Measurements from ENCODE around the gene PTN. TPM values are rescaled to one million over a fixed set of nuclear protein-coding genes. Genes with fewer than 3 reads are reported as not detected.

PTN gene
- total and polyA plus RNA-seq, 10 of the 15 experiments (the other 5 are each of a cell fraction or from before 2014, with no cell fraction given) = 0.09 to 1.2 (median 0.13) TPM; not detected in 7

DNA sequence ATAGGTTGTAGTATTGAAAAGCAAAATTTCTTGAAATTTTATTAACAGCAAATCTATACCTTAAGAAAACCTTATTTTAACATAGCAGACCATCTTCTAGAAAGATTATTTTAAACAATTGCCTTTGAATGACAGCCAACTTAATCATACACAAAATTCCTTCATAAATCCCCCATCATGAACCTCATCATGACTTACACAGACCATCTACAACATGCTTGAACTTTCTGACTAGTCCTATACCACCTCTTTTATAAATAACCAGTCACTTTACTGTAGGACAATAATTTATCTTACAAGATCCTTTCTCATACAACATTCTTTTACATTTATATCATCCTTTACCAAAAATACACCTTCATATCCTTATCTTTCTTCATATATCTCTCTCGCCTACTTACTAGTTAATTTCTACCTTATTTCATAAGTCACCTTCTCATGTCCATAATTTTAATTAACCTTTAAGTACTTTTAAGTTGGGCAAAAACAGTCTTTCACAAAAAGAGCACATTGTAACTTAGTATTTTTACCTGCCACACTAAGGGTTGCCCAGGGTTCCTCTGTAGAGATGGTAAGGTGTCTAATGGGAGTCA, 16.6 kb upstream of the PTN start:
- no peak overlapping the region for H2AFZ ChIP-seq (ENCODE audit: control insufficient read depth, low read depth, low read length)
- no peak for TF ChIP-seq FOS (IDR thresholded peaks at IDR 0.05; ENCODE audit: borderline replicate concordance, extremely low read depth, insufficient read length)
- TF ChIP-seq, protein P1, sequence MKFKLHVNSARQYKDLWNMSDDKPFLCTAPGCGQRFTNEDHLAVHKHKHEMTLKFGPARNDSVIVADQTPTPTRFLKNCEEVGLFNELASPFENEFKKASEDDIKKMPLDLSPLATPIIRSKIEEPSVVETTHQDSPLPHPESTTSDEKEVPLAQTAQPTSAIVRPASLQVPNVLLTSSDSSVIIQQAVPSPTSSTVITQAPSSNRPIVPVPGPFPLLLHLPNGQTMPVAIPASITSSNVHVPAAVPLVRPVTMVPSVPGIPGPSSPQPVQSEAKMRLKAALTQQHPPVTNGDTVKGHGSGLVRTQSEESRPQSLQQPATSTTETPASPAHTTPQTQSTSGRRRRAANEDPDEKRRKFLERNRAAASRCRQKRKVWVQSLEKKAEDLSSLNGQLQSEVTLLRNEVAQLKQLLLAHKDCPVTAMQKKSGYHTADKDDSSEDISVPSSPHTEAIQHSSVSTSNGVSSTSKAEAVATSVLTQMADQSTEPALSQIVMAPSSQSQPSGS (IDR thresholded peaks at IDR 0.05; ENCODE audit: low read length) = no peak
- no peak for TF ChIP-seq STAT3 (IDR thresholded peaks at IDR 0.05; ENCODE audit: low read depth, low read length)
- TF ChIP-seq MYC (IDR thresholded peaks at IDR 0.05; ENCODE audit: insufficient read depth, insufficient read length, insufficient replicate concordance, low read length, severe bottlenecking) = no peak
- ATAC-seq (no peak), DNase-seq (ENCODE audit: low read depth, low spot score) (no peak), FAIRE-seq (no peak)
- no peaks in the 10 kb centered on the region for H3K36me3 ChIP-seq (ENCODE audit: control insufficient read depth in 2 of 2, insufficient read depth in 2 of 2, low read length in 1 of 2)
- no peak overlapping the region for H3K4me3 ChIP-seq
- no peak overlapping the region for H3K27ac ChIP-seq (ENCODE audit: control insufficient read depth, insufficient read depth)
- H3K9ac ChIP-seq (ENCODE audit: control insufficient read depth, insufficient read depth, low read length) = no peak overlapping the region
- no peak overlapping the region for H3K4me2 ChIP-seq (ENCODE audit: control insufficient read depth, insufficient read depth)
- SMC1A ChIA-PET (ENCODE audit: uncharacterized antibody, unreplicated experiment) = no interaction called here
- CTCF ChIA-PET = no interaction called here
- in situ Hi-C loops (cut with MboI) = no loop called here
- no TSS peak for BruUV-seq (replicated peaks)
- no peaks in the 10 kb centered on the region; the same call in 2 of the 3 replicates for H3K9me3 ChIP-seq (replicated peaks; ENCODE audit: control insufficient read depth, insufficient read depth, low read length)
- H4K20me1 ChIP-seq (ENCODE audit: control insufficient read depth, insufficient read depth) = no peaks in the 10 kb centered on the region
- H3K79me2 ChIP-seq (ENCODE audit: control insufficient read depth, insufficient read depth, low read length) = no peaks in the 10 kb centered on the region
- no peaks in the 10 kb centered on the region for H3K27me3 ChIP-seq (replicated peaks in 1 of 2; ENCODE audit: control insufficient read depth in 2 of 2, insufficient read depth in 2 of 2, low read length in 1 of 2)
- RAD21 ChIA-PET (ENCODE audit: unreplicated experiment) = no interaction called here
- POLR2A ChIA-PET = no interaction called here
- H3K4me1 ChIP-seq (ENCODE audit: control insufficient read depth, insufficient read depth, low read length) = no peaks in the 10 kb centered on the region
- WGBS (ENCODE audit: insufficient coverage, insufficient replicate concordance, low lambda C conversion rate, missing lambda C conversion rate) = 0% methylated on average over 1 of the region's 1 CpG
- intact Hi-C loops (cut with micrococcal nuclease; ENCODE audit: unreplicated experiment) = no loop called here

GRCh38 chr7:137354961-137355360, 11.4 kb upstream of the PTN start:
- FAIRE-seq = no peak
- no peaks in the 10 kb centered on the region for H3K36me3 ChIP-seq (ENCODE audit: control insufficient read depth in 2 of 2, insufficient read depth in 2 of 2, low read length in 1 of 2)
- no peaks in the 10 kb centered on the region for H4K20me1 ChIP-seq (ENCODE audit: control insufficient read depth, insufficient read depth)
- H3K4me3 ChIP-seq = no peak overlapping the region
- H3K9ac ChIP-seq (ENCODE audit: control insufficient read depth, insufficient read depth, low read length) = no peak overlapping the region
- no peaks in the 10 kb centered on the region for H3K4me1 ChIP-seq (ENCODE audit: control insufficient read depth, insufficient read depth, low read length)
- POLR2A ChIA-PET = no interaction called here
- in situ Hi-C loops (cut with MboI) (no loop called here), intact Hi-C loops (cut with micrococcal nuclease; ENCODE audit: unreplicated experiment) (no loop called here)
- RAD21 ChIA-PET (ENCODE audit: unreplicated experiment) = no interaction called here
- TF ChIP-seq ZNF274 (IDR thresholded peaks at IDR 0.05; ENCODE audit: insufficient read depth, insufficient read length) (no peak), SMC3 (IDR thresholded peaks at IDR 0.05; ENCODE audit: borderline replicate concordance, low read length) (no peak), RBBP5 (conservative IDR thresholded peaks at IDR 0.05) (no peak), CHD1 (IDR thresholded peaks at IDR 0.05; ENCODE audit: low read depth, low read length) (no peak), POLR2A (IDR thresholded peaks at IDR 0.05; ENCODE audit: low read depth, low read length) (no peak)
- TF ChIP-seq, protein P2, sequence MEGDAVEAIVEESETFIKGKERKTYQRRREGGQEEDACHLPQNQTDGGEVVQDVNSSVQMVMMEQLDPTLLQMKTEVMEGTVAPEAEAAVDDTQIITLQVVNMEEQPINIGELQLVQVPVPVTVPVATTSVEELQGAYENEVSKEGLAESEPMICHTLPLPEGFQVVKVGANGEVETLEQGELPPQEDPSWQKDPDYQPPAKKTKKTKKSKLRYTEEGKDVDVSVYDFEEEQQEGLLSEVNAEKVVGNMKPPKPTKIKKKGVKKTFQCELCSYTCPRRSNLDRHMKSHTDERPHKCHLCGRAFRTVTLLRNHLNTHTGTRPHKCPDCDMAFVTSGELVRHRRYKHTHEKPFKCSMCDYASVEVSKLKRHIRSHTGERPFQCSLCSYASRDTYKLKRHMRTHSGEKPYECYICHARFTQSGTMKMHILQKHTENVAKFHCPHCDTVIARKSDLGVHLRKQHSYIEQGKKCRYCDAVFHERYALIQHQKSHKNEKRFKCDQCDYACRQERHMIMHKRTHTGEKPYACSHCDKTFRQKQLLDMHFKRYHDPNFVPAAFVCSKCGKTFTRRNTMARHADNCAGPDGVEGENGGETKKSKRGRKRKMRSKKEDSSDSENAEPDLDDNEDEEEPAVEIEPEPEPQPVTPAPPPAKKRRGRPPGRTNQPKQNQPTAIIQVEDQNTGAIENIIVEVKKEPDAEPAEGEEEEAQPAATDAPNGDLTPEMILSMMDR (IDR thresholded peaks at IDR 0.05 in 2 of 3, conservative IDR thresholded peaks at IDR 0.05 in 1 of 3; ENCODE audit: control insufficient read depth in 2 of 3, extremely low read depth in 1 of 3, insufficient read depth in 1 of 3, low read depth in 3 of 3, low read length in 3 of 3) = no peak
- H3K27me3 ChIP-seq (replicated peaks in 1 of 2; ENCODE audit: control insufficient read depth in 2 of 2, insufficient read depth in 2 of 2, low read length in 1 of 2) = no peaks in the 10 kb centered on the region
- no peaks in the 10 kb centered on the region for H3K9me3 ChIP-seq (replicated peaks; ENCODE audit: control insufficient read depth, insufficient read depth, low read length)
- H3K27ac ChIP-seq (ENCODE audit: control insufficient read depth, insufficient read depth) = no peak overlapping the region
- no peak for DNase-seq (ENCODE audit: low read depth, low spot score)
- SMC1A ChIA-PET (ENCODE audit: uncharacterized antibody, unreplicated experiment) = no interaction called here
- ATAC-seq = no peak
- no peak overlapping the region for H2AFZ ChIP-seq (ENCODE audit: control insufficient read depth, low read depth, low read length)
- H3K4me2 ChIP-seq (ENCODE audit: control insufficient read depth, insufficient read depth) = no peak overlapping the region
- CTCF ChIA-PET = interaction anchor here (0.8 kb wide), 1 partner anchor 96 kb away, joined by 3 read pairs; no protein-coding TSS in a partner anchor
- no TSS peak for BruUV-seq (replicated peaks)
- no peaks in the 10 kb centered on the region for H3K79me2 ChIP-seq (ENCODE audit: control insufficient read depth, insufficient read depth, low read length)
